HK-2 (cell line): Measurements from ENCODE around the gene ADH1C.
"Not testable (repeated sequence)": the region's sequence is repeated elsewhere in the genome, so short reads cannot be mapped to it uniquely, and the experiment has no call there.

Experiments
- DNase-seq: peaks from one replicate; pipeline ENCODE4 v3.0.0-alpha.2; 2018; ENCODE audit not compliant: unreplicated experiment

Gene ADH1C

DNA sequence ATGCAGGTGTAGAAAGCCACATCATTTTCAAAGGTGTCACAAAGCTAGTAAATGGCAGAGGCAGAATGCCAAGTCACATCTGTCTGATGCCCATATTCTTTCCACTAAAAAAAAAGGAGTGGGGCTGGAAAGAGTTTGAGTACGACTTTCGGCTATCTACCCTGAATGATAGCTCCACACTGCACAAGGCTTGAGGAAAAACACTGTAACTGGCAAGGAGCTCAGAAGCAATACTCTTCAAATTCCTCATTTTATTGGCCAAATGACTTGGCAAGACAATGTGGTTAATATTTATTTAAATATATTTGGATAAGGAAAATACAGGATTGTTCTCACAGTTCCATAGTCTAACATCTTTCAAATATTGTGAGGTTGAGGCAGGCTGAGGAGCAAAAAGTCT lies 5.4 kb upstream of the ADH1C start:
- no peak for DNase-seq

DNA sequence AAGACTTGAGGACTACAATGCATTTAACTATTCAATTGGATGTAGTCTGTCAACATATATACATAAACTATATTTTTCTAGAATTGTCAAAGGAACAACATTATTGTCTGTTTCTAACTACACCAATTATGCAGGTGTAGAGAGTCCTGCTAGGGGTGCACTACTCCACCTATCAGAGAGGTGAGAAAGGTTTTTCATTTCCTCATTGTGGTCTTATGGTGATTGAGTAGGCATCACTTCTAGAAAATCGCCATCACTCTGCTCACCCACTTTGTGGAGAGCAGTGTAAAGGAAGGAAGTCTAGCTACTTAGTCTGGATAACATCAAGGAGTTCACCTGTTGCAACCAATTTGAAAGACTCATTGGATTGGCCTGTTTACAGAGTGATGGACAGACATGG lies 4.4 kb upstream of the ADH1C start:
- no peak for DNase-seq

DNA sequence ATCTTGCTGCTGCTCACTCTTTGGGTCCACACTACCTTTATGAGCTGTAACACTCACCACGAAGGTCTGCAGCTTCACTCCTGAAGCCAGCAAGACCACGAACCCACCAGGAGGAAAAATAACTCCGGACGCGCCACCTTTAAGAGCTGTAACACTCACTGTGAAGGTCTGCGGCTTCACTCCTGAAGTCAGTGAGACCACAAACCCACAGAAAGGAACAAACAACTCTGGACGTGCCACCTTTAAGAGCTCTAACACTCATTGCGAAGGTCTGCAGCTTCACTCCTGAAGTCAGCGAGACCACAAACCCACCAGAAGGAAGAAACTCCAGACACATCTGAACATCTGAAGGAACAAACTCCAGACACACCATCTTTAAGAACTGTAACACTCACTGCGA lies 3.6 kb upstream of the ADH1C start:
- DNase-seq = not testable (repeated sequence)

DNA sequence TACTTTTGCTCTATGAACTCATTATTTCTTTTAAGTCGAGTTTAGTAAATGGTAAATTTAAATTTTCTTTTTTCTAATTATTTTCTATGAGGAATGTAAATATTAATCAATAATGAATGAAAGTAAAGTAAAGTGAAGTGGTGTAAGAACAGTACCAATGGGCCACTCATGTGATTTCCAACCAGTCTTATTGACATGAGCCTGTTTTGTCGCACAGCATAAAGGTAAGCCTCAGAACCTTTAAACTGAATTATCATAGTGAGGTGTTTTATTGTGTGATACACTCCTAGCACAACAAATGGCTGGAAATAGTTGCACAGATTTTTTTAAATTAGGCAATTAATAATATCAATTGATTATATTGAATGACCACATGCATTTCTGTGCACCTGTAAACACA lies 1.1 kb downstream of the ADH1C start:
- DNase-seq = no peak

DNA sequence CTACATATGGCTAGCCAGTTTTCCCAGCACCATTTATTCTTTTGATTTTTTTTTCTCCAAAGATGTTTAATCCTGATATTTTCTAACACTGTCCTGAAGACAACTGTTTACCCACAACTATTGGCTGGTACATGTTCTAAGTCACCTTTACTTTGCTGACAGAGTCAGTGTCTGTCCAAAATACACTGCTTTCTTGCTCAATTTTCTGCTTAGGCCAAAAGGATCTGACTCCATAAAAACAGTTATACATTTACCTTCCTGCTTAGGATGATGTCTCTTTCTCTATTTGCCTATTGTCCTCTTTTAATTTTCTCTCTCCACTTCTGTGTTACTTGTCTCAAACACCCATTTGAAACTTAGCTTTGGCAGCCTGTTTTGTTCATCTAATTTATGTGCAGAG lies 3.2 kb downstream of the ADH1C start:
- no peak for DNase-seq

DNA sequence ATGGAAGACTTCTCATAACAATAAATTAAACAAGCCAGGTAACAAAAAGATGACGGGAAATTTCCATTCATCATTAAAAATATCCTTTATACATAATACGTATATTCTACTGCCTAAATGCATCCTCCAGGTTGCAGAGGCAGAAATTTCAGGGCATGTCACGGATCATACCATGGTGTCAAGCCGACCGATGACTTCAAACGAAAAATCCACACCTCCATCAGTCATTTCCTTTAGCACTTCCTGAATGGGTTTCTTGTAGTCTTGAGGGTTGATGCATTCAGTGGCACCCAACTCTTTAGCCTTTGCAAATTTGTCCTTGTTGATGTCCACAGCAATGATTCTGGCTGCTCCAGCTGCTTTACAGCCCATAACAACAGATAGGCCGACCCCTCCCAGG lies 9.9 kb downstream of the ADH1C start:
- not testable (repeated sequence) for DNase-seq

DNA sequence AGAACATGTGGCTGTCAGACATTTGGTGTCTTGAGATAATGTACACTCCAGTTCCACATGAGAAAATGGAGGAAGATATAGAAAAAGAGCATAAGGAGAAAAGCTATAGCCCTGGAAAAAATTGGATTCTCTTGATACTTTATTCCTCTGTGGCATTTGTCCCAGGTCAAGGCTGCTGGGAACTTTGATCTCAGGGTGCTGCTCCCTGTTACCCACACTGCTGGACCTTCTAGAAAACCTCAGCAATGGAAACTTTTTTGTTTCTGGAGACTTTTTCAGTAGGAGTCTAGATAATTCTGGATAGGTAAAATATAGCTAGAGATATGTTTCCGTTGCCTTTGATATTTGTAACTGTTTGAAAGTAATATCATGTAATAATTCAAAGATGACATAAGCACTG lies 11.1 kb downstream of the ADH1C start:
- no peak for DNase-seq

DNA sequence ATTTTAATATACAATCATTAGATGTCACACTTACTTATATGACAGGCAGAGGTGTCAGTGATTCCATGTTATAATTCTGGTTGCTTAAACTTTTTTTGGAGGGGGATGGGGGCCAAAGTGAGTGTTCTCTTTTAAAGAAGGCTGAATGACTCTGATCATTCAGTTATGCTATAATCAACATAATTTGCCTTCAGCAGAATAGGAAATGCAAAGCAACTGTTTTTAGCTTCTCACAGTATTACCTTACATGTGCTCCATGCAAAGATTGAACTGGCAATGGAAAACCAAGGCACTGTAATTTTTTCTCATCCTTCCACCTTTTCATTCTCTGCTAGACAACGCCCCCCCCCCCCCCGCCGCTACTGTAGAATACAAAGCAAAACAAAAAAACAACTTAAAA lies 13.4 kb downstream of the ADH1C start:
- DNase-seq = no peak

DNA sequence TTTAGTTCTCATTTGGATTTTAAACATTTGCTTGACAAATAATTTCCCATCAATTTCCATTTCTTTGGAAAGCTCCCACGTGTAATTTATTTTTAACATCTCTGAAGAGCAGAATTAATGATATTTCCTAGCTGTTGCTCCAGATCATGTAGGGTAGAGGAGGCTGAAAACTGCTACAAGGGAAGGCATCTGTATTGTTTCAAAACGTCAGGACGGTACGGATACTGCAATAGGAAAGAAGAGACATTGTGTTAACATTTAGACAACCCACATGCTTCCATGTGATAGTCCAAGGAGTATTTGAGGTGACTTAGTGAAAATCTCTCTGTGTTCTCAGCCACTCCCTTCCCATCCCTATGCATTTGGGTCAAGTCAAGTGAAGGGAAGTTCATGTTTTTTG lies 16.0 kb downstream of the ADH1C start:
- no peak for DNase-seq

DNA sequence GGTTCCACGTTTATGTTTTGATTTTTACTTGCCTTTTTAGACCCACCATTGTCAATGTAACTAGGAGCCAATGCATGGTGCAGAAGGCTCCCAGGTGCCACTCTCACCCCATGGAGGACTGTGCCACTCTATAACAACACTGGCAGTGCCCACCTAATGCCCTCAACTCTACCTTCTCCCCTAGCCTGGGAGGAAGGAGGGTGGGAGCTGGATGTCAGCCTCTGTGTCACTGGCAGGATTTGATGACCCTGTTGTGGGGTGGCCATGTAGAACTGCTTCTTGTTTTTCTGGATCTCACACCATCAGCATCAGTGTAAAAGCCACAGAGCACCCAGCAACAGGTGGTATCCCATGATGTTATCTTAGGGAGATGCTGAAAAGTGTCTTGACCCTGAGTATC lies 17.7 kb downstream of the ADH1C start:
- no peak for DNase-seq

DNA sequence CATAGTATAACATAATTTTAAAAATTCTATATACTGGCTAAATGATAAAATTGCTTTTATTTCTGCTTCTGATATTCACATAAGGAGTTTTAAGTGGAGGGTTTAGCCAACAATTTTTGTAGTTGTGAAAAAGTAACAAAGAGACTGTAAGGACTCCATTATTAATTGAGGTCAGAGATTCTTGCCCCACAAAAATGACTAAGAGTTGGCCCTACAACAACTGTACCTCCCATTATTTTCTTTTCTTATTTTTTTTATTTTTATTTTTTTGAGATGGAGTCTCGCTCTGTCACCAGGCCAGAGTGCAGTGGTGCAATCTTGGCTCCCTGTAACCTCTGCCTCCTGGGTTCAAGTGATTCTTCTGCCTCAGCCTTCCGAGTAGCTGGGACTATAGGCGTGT lies 21.9 kb downstream of the ADH1C start:
- no peak for DNase-seq

DNA sequence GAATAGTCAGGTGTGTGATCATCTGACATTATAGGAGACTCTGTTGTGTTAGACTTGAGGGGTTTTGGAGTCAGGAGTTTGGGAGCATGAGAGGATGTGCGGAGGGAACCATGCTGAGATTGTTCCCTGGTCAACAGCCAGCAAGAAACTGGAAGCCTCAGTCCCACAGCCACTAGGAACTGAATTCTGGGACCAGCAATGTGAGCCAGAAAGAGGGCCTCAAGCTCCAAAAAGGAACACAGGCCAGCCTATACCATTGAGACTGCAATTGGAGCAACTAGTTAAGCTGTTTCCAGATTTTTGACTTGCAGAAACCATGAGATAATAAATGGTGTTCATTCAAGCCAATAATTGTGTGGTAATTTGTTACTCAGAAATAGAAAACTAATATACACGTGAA lies 22.7 kb downstream of the ADH1C start:
- DNase-seq = no peak

DNA sequence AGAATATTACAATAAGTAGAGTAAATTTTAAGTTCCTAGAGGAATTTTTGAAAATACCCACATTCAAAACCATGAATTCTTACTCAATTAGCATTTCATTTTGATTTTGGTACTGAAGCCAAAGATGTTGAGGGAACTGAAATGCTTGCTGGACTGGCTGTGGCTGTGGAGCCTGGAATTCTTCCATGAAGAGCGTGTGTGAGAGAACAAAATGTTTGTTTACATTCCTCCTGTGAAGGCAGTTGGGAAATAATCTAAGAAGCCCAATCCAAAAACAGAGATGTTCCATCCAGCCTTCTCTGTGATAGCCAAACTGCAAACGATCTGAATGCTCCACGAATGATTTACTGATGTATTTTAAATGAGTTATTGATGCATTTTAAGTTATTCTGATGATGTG lies 27.6 kb downstream of the ADH1C start:
- no peak for DNase-seq

DNA sequence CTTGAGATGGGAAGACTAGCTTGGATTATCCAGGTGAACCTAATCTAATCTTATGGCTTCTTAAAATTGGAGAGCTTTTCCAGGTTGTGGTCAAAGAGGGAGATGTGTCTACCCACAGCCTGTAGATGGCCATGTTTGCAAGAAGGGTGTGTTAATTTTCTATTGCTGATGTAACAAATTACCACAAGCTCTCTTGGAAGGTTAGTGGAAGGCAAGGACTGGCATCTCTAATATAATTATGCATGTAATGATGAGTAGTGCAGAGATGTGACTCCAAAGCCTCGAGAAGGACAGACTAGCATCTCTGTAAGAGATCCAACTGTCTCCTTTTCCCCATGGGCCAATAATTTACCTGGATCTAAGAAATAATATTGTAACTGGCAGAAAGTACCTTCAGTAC lies 28.2 kb downstream of the ADH1C start:
- no peak for DNase-seq

DNA sequence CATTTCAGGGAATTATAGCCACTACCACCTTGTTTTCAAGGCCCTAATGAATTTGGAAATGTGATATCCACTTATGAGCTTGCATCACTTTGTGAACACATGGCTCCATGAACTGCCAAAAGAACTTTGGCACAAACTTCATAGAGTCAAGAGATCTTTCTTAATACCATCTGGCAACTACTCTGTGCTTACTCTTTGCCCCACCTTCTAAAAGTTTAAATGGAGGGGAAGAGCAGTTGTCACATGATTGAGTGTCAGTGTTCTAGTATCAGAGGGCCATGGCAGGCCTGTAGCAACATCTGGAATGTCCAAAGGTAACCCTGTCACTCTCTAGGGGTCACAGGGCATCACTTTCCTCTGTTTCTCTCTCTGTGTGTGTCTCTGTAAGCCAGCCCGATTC lies 28.8 kb downstream of the ADH1C start:
- no peak for DNase-seq

DNA sequence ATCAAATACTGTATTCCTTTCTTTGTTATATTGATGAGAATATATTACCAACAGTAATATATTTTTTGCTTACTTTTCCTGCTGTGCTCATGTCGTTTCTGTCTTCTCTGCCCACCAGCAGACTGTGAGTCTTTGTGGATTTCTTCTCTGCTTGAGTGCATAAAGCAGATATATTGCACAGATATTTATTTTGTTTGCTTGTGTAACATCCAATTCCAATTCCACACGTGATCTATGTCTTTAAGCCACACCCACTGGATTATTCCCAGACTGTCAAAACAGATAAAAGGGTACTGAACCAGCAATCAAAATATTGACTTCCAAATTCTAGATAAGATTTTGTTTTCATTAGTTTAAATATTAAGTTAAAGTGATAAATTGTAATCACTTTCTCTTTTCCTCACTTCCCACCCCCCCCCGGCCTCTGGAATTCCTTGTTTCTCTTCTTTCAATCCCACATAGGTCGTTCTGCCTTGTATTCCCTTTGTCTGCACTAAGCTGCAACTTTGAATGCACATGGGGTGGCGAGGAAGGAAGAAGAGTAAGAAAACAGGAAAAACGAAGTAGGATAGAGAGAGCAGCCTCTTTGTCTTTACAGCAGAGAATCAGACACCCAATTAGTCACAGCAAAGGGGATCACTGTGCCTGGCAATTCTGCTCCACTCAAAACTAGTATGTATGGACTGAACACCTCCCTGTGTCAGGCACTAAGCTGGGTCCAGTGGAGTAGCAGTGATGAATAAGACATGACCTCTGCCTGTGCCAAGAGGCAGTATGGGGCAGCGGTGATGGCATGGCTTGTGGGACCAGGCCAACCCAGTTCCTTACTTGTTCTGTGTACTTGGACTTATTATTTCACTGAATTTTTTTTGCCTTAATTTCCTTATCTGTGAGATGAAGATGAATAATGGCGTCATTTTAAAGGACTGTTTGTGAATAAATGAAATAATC lies 31.0 kb downstream of the ADH1C start, which contains the start of gene ADH1B:
Gene ADH1B, minus strand, starts transcription at position 161 of the 951 bp plus-strand sequence. Its CDS starts 70 bp downstream, at position 91.
- no peak for DNase-seq

DNA sequence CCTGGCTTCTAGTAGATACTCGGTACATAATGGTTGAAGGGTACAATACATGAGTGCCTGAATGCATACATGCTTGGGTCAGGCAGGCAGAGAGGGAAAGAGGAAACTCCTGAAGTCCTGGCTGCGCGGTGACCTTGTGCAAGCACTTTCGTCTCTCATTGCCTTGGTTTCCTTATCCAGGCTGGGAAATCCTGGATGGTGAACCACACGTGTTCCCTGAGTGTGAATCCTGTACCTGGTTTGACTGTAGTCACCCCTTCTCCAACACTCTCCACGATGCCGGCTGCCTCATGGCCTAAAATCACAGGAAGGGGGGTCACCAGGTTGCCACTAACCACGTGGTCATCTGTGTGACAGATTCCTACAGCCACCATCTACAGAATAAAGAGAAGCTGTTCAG lies 34.7 kb downstream of the ADH1C start:
- not testable (repeated sequence) for DNase-seq

DNA sequence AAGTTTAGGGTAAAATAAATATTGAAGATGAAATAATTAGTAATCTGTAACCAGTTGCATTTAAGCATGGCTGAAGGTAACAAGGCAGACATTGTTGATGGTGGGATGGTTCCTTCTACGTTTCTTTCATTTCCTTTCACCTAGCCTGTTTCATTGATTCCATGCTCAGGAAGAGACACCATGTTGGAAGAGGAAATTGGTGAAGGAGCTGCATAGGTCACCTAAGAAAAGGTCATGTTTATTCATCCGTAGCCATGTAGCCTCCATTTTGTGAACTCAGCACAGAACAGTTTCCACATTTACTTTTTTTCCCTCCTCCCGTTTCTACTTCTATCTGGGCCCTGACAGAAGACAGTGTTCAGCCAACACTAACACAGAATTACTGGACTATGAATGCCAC lies 35.2 kb downstream of the ADH1C start:
- DNase-seq = no peak

DNA sequence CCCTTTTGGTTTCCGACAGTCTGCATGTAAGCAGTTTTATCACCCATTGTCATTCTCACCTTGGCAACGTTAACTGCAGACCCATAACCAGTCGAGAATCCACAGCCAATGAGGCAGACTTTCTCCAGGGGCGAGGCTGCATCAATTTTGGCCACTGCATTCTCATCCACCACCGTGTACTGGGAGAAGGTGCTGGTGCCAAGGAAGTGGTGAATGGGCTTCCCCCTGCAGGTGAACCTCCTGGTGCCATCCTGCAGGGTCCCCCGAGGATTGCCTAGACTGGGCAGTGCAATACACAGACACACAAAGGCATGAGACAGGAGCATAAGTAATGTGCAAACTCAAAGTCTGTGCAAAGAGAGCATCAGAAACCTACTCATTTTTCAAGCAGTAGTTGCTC lies 36.7 kb downstream of the ADH1C start:
- no peak for DNase-seq

DNA sequence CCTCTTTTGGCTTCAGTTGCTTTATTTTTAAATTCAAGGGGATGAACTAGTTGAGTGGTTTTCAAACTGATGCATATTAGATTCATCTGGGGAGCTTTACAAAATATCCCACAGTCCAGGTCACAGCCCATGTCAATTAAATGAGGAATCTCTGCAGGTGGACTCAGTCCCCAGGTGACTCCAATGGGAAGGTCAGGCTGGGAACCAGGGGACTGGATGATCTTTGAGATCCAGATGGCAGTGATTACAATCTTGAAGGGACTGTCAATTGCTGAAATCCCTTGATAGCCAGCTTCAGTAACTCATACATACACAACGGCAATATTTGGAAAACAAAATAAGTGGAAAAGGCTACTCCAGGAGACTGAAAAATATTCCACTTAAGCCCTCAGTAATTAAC lies 38.3 kb downstream of the ADH1C start:
- DNase-seq = no peak

DNA sequence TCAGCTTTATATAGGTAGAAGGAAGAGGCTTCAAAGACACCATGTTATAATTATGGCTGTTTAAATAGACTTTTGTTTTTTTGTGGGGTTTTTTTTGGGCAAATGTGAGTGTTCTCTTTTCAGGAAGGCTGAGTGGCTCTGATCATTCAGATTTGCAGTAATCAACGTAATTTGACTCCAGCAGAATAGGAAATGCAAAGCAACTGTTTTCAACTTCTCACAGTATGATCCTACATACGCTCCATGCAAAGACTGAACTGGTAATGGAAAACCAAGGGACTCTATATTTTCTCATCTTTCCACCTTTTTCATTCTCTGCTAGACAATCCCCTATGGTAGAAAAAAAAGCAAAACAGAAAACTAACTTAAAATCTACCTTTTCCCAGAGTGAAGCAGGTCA lies 42.2 kb downstream of the ADH1C start:
- DNase-seq = no peak

DNA sequence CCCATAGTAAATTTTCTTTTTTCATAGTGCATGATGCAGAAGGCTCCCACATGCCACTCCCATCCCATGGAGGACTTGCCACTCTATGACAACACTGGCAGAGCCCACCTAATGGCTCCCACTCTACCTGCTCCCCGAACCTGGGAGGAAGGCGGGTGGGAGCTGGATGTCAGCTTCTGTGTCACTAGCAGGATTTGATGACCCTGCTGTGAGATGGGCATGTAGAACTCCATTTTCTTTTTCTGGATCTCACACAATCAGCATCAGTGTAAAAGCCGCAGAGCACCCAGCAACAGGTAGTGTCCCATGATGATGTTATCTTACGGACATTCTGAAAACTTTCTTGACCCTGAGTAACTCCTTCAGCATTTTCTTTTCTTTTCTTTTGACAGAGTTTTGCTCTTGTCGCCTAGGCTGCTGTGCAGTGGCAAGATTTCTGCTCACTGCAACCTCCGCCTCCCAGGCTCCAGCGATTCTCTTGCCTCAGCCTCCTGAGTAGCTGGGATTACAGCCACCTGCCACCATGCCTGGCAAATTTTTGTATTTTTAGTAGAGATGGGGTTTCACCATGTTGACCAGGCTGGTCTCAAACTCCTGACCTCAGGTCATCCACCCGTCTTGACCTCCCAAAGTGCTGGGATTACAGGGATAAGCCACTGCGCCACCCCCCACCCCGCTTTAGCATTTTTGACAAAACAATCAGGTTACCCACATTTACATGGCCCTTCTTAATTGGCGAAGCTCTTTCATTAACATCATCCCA lies 46.7 kb downstream of the ADH1C start:
- DNase-seq = no peak
